ENCODE data around the gene ADAMTS19. TPM values are rescaled to one million over a fixed set of nuclear protein-coding genes. Genes with fewer than 3 reads are reported as not detected.

The ADAMTS19 gene
- polyA plus RNA-seq, 1 donor (not counting 4 experiments of a cell fraction or from before 2014, with no cell fraction given), result 0.08 TPM

- Histone ChIP-seq H3K4me3 (ENCODE audit: control insufficient read depth in 2 of 3, extremely low read depth in 1 of 3, insufficient read depth in 2 of 3, low read depth in 1 of 3, low read length in 3 of 3) (no peak overlapping the region), H4K20me1 (ENCODE audit: control insufficient read depth, extremely low read depth, insufficient read depth, low read length) (no peaks in the 10 kb centered on the region), H3K27me3 (ENCODE audit: control insufficient read depth, extremely low read depth, insufficient read depth, low read length) (no peaks in the 10 kb centered on the region), H3K9me3 (ENCODE audit: control insufficient read depth, low read depth, low read length) (no peaks in the 10 kb centered on the region), H3K9ac (ENCODE audit: control insufficient read depth, extremely low read depth, insufficient read depth, low read length) (no peak overlapping the region), H3K4me1 (ENCODE audit: control insufficient read depth, extremely low read depth, insufficient read depth, low read length) (no peaks in the 10 kb centered on the region), H3K36me3 (ENCODE audit: control insufficient read depth in 2 of 2, extremely low read depth in 1 of 2, insufficient read depth in 2 of 2, low read length in 2 of 2) (no peaks in the 10 kb centered on the region), H2AFZ (ENCODE audit: control insufficient read depth, low read length) (no peak overlapping the region), H3K4me2 (ENCODE audit: control insufficient read depth, extremely low read depth, insufficient read depth, low read depth, low read length) (no peak overlapping the region), H3K79me2 (ENCODE audit: control insufficient read depth, insufficient read depth, low read length) (no peaks in the 10 kb centered on the region), H3K9me1 (ENCODE audit: control insufficient read depth, extremely low read depth, insufficient read depth, low read length) (no peaks in the 10 kb centered on the region), H3K27ac (ENCODE audit: control insufficient read depth, insufficient read depth, low read length) (no peak overlapping the region)
- dilution Hi-C loops (cut with MboI; ENCODE audit: extremely low pct_ligation_motif_present, low sequenced_read_pairs), result no loop called here
- DNase-seq (ENCODE audit: low read depth, low spot score) (no peak), FAIRE-seq (no peak)
- TF ChIP-seq CTCF (optimal IDR thresholded peaks at IDR 0.05 in 1 of 3, IDR thresholded peaks at IDR 0.05 in 1 of 3, conservative IDR thresholded peaks at IDR 0.05 in 1 of 3; ENCODE audit: extremely low read depth in 1 of 3, insufficient read depth in 2 of 3, low read length in 3 of 3), result no peak
- no peak for TF ChIP-seq EZH2 (IDR thresholded peaks at IDR 0.05; ENCODE audit: low read length)
Measured at GRCh38 chr5:129441096-129441495, 19.0 kb upstream of the ADAMTS19 start.

- Histone ChIP-seq H3K36me3 (ENCODE audit: control insufficient read depth in 2 of 2, extremely low read depth in 1 of 2, insufficient read depth in 2 of 2, low read length in 2 of 2) (no peaks in the 10 kb centered on the region), H3K4me3 (ENCODE audit: control insufficient read depth in 2 of 3, extremely low read depth in 1 of 3, insufficient read depth in 2 of 3, low read depth in 1 of 3, low read length in 3 of 3) (no peak overlapping the region), H3K4me2 (ENCODE audit: control insufficient read depth, extremely low read depth, insufficient read depth, low read depth, low read length) (no peak overlapping the region), H4K20me1 (ENCODE audit: control insufficient read depth, extremely low read depth, insufficient read depth, low read length) (no peaks in the 10 kb centered on the region), H3K27me3 (ENCODE audit: control insufficient read depth, extremely low read depth, insufficient read depth, low read length) (no peaks in the 10 kb centered on the region), H3K9me1 (ENCODE audit: control insufficient read depth, extremely low read depth, insufficient read depth, low read length) (no peaks in the 10 kb centered on the region), H3K27ac (ENCODE audit: control insufficient read depth, insufficient read depth, low read length) (no peak overlapping the region), H3K9ac (ENCODE audit: control insufficient read depth, extremely low read depth, insufficient read depth, low read length) (no peak overlapping the region), H2AFZ (ENCODE audit: control insufficient read depth, low read length) (no peak overlapping the region), H3K9me3 (ENCODE audit: control insufficient read depth, low read depth, low read length) (no peaks in the 10 kb centered on the region), H3K4me1 (ENCODE audit: control insufficient read depth, extremely low read depth, insufficient read depth, low read length) (no peaks in the 10 kb centered on the region), H3K79me2 (ENCODE audit: control insufficient read depth, insufficient read depth, low read length) (no peaks in the 10 kb centered on the region)
- TF ChIP-seq CTCF (optimal IDR thresholded peaks at IDR 0.05 in 1 of 3, IDR thresholded peaks at IDR 0.05 in 1 of 3, conservative IDR thresholded peaks at IDR 0.05 in 1 of 3; ENCODE audit: extremely low read depth in 1 of 3, insufficient read depth in 2 of 3, low read length in 3 of 3) (no peak), EZH2 (IDR thresholded peaks at IDR 0.05; ENCODE audit: low read length) (no peak)
- dilution Hi-C loops (cut with MboI; ENCODE audit: extremely low pct_ligation_motif_present, low sequenced_read_pairs), result no loop called here
- DNase-seq (ENCODE audit: low read depth, low spot score) (no peak), FAIRE-seq (no peak)
Measured at GRCh38 chr5:129445379-129445778, 14.7 kb upstream of the ADAMTS19 start.

Measured in keratinocyte (primary cell).